Transverse colon (tissue), 4 donors: ENCODE data around the gene OR5D18. TPM values are rescaled to one million over a fixed set of nuclear protein-coding genes. Genes with fewer than 3 reads are reported as not detected.

ENCODE experiments used
- small RNA-seq, 4 donors: library from RNA; depleted of rRNA; stranded (forward); fragments of <200 nt; gene quantifications; one replicate each; pipeline ENCODE3, GENCODE V24; 2016
- total RNA-seq, 4 donors: library from RNA; depleted of rRNA; stranded (reverse); fragments of >200 nt; gene quantifications; one replicate each; pipeline ENCODE4 v1.1.0, GENCODE V29; 2016

Gene OR5D18
- total RNA-seq, 4 donors from 2014 or later, result not detected

Small RNA genes within 50 kb of the gene (small RNA-seq; reads per million reads assigned to genes)
- gene AC036111.3, result 0 reads per million in 4 donors

Other genes starting within 250 kb of the OR5D18 start
- not detected for gene OR4C16, start 247.5 kb upstream of the OR5D18 start, total RNA-seq
- not detected for gene OR4C11, start 212.0 kb upstream of the OR5D18 start, total RNA-seq
- not detected for gene OR4P4, start 184.5 kb upstream of the OR5D18 start, total RNA-seq
- not detected for gene OR4S2, start 171.3 kb upstream of the OR5D18 start, total RNA-seq
- gene OR4C6, start 157.4 kb upstream of the OR5D18 start, total RNA-seq, result not detected
- not detected for gene OR5D13, start 46.2 kb upstream of the OR5D18 start, total RNA-seq
- gene OR5D14, start 24.1 kb upstream of the OR5D18 start, total RNA-seq, result not detected
- gene OR5L1, start 8.3 kb upstream of the OR5D18 start, total RNA-seq, result not detected
- not detected for gene OR5L2, start 7.6 kb downstream of the OR5D18 start, total RNA-seq
- not detected for gene OR5D16, start 19.1 kb downstream of the OR5D18 start, total RNA-seq
- not detected for gene TRIM51, start 63.7 kb downstream of the OR5D18 start, total RNA-seq
- not detected for gene OR5W2, start 95.0 kb downstream of the OR5D18 start, total RNA-seq
- not detected for gene OR5I1, start 116.8 kb downstream of the OR5D18 start, total RNA-seq
- gene OR10AG1, start 150.3 kb downstream of the OR5D18 start, total RNA-seq, result not detected
- not detected for gene OR5F1, start 175.0 kb downstream of the OR5D18 start, total RNA-seq
- not detected for gene OR5AS1, start 208.0 kb downstream of the OR5D18 start, total RNA-seq